Measurements from ENCODE around the gene TMEM178B. TPM values are rescaled to one million over a fixed set of nuclear protein-coding genes. Genes with fewer than 3 reads are reported as not detected.

The TMEM178B gene
- polyA plus RNA-seq, 2 of the 4 experiments (the other 2 are of a cell fraction): 0.88 to 0.93 TPM

DNA sequence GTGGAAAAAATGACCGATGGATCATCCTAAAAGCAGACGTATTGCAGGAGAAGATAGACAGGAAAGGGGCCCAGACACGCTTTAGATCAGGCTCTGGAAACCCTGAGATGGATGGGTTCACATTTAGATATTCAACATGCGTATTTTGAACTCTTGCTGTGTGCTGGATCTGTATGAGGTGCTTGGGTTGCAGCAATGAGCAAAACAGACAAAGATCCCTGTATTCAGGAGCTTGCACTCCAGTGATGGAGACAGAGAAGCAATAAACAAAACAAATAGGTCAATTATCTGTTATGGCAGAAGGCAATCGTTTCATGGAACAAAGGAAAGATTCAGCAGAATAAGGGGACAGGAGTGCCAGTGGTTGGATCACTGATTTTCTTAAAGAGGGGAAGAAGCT is 275.5 kb downstream of the TMEM178B start:
- no peak for FAIRE-seq
- TF ChIP-seq CHD2 (IDR thresholded peaks at IDR 0.05; ENCODE audit: low read length, partially characterized antibody) (no peak), GATA3 (IDR thresholded peaks at IDR 0.05; ENCODE audit: borderline replicate concordance) (no peak), HMGXB4 (CRISPR knock-in tag; IDR thresholded peaks at IDR 0.05; ENCODE audit: borderline replicate concordance) (no peak), FOSL2 (IDR thresholded peaks at IDR 0.05) (no peak), FOSL2 (CRISPR knock-in tag; IDR thresholded peaks at IDR 0.05) (no peak), PHF8 (IDR thresholded peaks at IDR 0.05; ENCODE audit: borderline replicate concordance, low read depth) (no peak), ZC3H11A (IDR thresholded peaks at IDR 0.05) (no peak), CEBPB (IDR thresholded peaks at IDR 0.05) (no peak), ESRRA (IDR thresholded peaks at IDR 0.05; ENCODE audit: borderline replicate concordance, low read length) (no peak), RNF2 (IDR thresholded peaks at IDR 0.05; ENCODE audit: borderline replicate concordance, low read depth) (no peak), HES2 (IDR thresholded peaks at IDR 0.05) (no peak), ZSCAN20 (CRISPR knock-in tag; IDR thresholded peaks at IDR 0.05) (no peak), RFX5 (IDR thresholded peaks at IDR 0.05) (no peak), ZFP36 (IDR thresholded peaks at IDR 0.05; ENCODE audit: borderline replicate concordance, partially characterized antibody) (no peak)
- H3K4me3 ChIP-seq: no peak overlapping the region
- POLR2A ChIA-PET: no interaction called here
- CTCF ChIA-PET: interaction anchor here (1.3 kb wide), 1 partner anchor 16 kb away, joined by 3 read pairs; no protein-coding TSS in a partner anchor
- H3K4me1 ChIP-seq: no peaks in the 10 kb centered on the region
- 27% methylated on average over 5 of the region's 5 CpGs for WGBS (ENCODE audit: missing lambda C conversion rate)
- H3K9me3 ChIP-seq: no peaks in the 10 kb centered on the region
- ATAC-seq: no peak
- DNase-seq (ENCODE audit: low read depth in 1 of 2, low spot score in 1 of 2): no peak
- no peak overlapping the region for H3K27ac ChIP-seq
- H3K4me2 ChIP-seq: no peak overlapping the region

GRCh38 chr7:141349804-141350203 is 275.9 kb downstream of the TMEM178B start:
- no peak overlapping the region for H3K27ac ChIP-seq
- no peak for ATAC-seq
- H3K4me2 ChIP-seq: no peak overlapping the region
- no peak overlapping the region for H3K4me3 ChIP-seq
- ChIA-PET POLR2A (no interaction called here), CTCF (no interaction called here)
- H3K9me3 ChIP-seq: no peaks in the 10 kb centered on the region
- FAIRE-seq: no peak
- TF ChIP-seq CBX8 (IDR thresholded peaks at IDR 0.05): no peak
- no peak for TF ChIP-seq TFCP2L1 (CRISPR knock-in tag; IDR thresholded peaks at IDR 0.05)
- no peak for TF ChIP-seq E2F6 (IDR thresholded peaks at IDR 0.05; ENCODE audit: borderline replicate concordance, low read depth)
- TF ChIP-seq HOXB13 (CRISPR knock-in tag; IDR thresholded peaks at IDR 0.05; ENCODE audit: low read depth): no peak
- no peak for TF ChIP-seq TP53 (CRISPR knock-in tag; IDR thresholded peaks at IDR 0.05)
- TF ChIP-seq JUN (IDR thresholded peaks at IDR 0.05): no peak
- TF ChIP-seq MAZ (IDR thresholded peaks at IDR 0.05; ENCODE audit: borderline replicate concordance, low read depth, low read length): no peak
- no peak for TF ChIP-seq NFE2L2 (conservative IDR thresholded peaks at IDR 0.05; ENCODE audit: low read length)
- no peak for TF ChIP-seq RFX5 (IDR thresholded peaks at IDR 0.05)
- no peak for TF ChIP-seq EHMT2 (IDR thresholded peaks at IDR 0.05; ENCODE audit: low read depth)
- no peak for TF ChIP-seq ESRRA (IDR thresholded peaks at IDR 0.05; ENCODE audit: borderline replicate concordance, low read length)
- TF ChIP-seq GATA3 (IDR thresholded peaks at IDR 0.05; ENCODE audit: borderline replicate concordance): no peak
- TF ChIP-seq CEBPB (IDR thresholded peaks at IDR 0.05): no peak
- no peak for TF ChIP-seq HES2 (IDR thresholded peaks at IDR 0.05)
- no peak for TF ChIP-seq HOXA7 (CRISPR knock-in tag; IDR thresholded peaks at IDR 0.05)
- TF ChIP-seq HEYL (CRISPR knock-in tag; IDR thresholded peaks at IDR 0.05): no peak
- no peak for TF ChIP-seq RNF2 (IDR thresholded peaks at IDR 0.05; ENCODE audit: borderline replicate concordance, low read depth)
- TF ChIP-seq CHD2 (IDR thresholded peaks at IDR 0.05; ENCODE audit: low read length, partially characterized antibody): no peak
- TF ChIP-seq NR3C1 (IDR thresholded peaks at IDR 0.05): no peak
- no peaks in the 10 kb centered on the region for H3K4me1 ChIP-seq
- WGBS (ENCODE audit: missing lambda C conversion rate): 6% methylated on average over 2 of the region's 2 CpGs
- DNase-seq (ENCODE audit: low read depth in 1 of 2, low spot score in 1 of 2): no peak

All from A549 (cell line).